WERI-Rb-1 (cell line): ENCODE results near the gene AFAP1.

Experiments used
- DNase-seq: peaks from one replicate; pipeline ENCODE4 v3.0.0-alpha.2; 2020
- H3K27ac ChIP-seq: fragments of 250-450 bp; sonication (Bioruptor Pico); 2 replicates; pipeline ENCODE4 v1.5.1; 2020; ENCODE audit warnings: mild to moderate bottlenecking, moderate library complexity
- H3K27me3 ChIP-seq: fragments of 250-450 bp; sonication (Bioruptor Pico); 2 replicates; pipeline ENCODE4 v1.5.1; 2021; ENCODE audit warnings: mild to moderate bottlenecking, low read depth, moderate library complexity; ENCODE audit not compliant: insufficient read depth, severe bottlenecking
- H3K36me3 ChIP-seq: fragments of 250-450 bp; sonication (Bioruptor Pico); 2 replicates; pipeline ENCODE4 v1.5.1; 2020; ENCODE audit warnings: mild to moderate bottlenecking, moderate library complexity
- H3K4me3 ChIP-seq: 2 replicates; pipeline ENCODE4 v1.5.1; 2011; ENCODE audit warnings: low read depth, mild to moderate bottlenecking, control low read depth, low read length
- H3K9me3 ChIP-seq: fragments of 250-450 bp; sonication (Bioruptor Pico); 2 replicates; pipeline ENCODE4 v1.5.1; 2021; ENCODE audit warnings: mild to moderate bottlenecking, moderate library complexity; ENCODE audit not compliant: severe bottlenecking
- CTCF ChIP-seq: IDR thresholded peaks from 2 replicates; pipeline ENCODE4 v1.5.1; 2011; ENCODE audit warnings: low read depth, mild to moderate bottlenecking, control low read depth, inconsistent platforms, low read length

Gene AFAP1

GRCh38 chr4:7771541-7772507, 167.8 kb downstream of the AFAP1 start:
- Histone ChIP-seq H3K27me3 (no peaks in the 10 kb centered on the region), H3K27ac (no peak overlapping the region), H3K4me3 (no peak overlapping the region), H3K9me3 (no peaks in the 10 kb centered on the region), H3K36me3 (peaks cover 44% of the 10 kb centered on the region)
- no peak for TF ChIP-seq CTCF
- no peak for DNase-seq

GRCh38 chr4:7771056-7771455, 168.6 kb downstream of the AFAP1 start:
- no peaks in the 10 kb centered on the region for H3K9me3 ChIP-seq
- no peak for TF ChIP-seq CTCF
- H3K27me3 ChIP-seq = no peaks in the 10 kb centered on the region
- H3K27ac ChIP-seq = no peak overlapping the region
- H3K4me3 ChIP-seq = no peak overlapping the region
- DNase-seq = no peak
- peaks cover 41% of the 10 kb centered on the region for H3K36me3 ChIP-seq

GRCh38 chr4:7770224-7771050, 169.2 kb downstream of the AFAP1 start:
- DNase-seq = no peak
- no peak overlapping the region for H3K4me3 ChIP-seq
- peaks cover 38% of the 10 kb centered on the region for H3K36me3 ChIP-seq
- H3K27ac ChIP-seq = no peak overlapping the region
- peak; percentile 77 for TF ChIP-seq CTCF
- H3K27me3 ChIP-seq = no peaks in the 10 kb centered on the region
- no peaks in the 10 kb centered on the region for H3K9me3 ChIP-seq

GRCh38 chr4:7769396-7770223, 170.1 kb downstream of the AFAP1 start:
- TF ChIP-seq CTCF = no peak
- Histone ChIP-seq H3K36me3 (peaks cover 38% of the 10 kb centered on the region), H3K9me3 (no peaks in the 10 kb centered on the region), H3K4me3 (no peak overlapping the region), H3K27me3 (no peaks in the 10 kb centered on the region), H3K27ac (no peak overlapping the region)
- no peak for DNase-seq

- H3K27me3 ChIP-seq = no peaks in the 10 kb centered on the region
- H3K36me3 ChIP-seq = peaks cover 32% of the 10 kb centered on the region
- no peak for DNase-seq
- no peak overlapping the region for H3K27ac ChIP-seq
- H3K9me3 ChIP-seq = no peaks in the 10 kb centered on the region
- H3K4me3 ChIP-seq = no peak overlapping the region
- no peak for TF ChIP-seq CTCF
These were observed 170.9 kb downstream of the AFAP1 start for GRCh38 chr4:7768736-7769135.
